Keratinocyte (primary cell): ENCODE results near the gene QRICH1. TPM values are rescaled to one million over a fixed set of nuclear protein-coding genes. Genes with fewer than 3 reads are reported as not detected.

Experiments used
- DNase-seq: peaks from one replicate; pipeline ENCODE4 v3.0.0-alpha.2; 2011; ENCODE audit warnings: low read depth, missing footprints, low spot score
- FAIRE-seq: peaks from 2 replicates; lab custom pipeline; 2011; peaks lifted over from hg19 to GRCh38; lab: Jason Lieb, UNC
- H2AFZ ChIP-seq: 2 replicates; pipeline ENCODE4 v1.6.0; 2012; ENCODE audit warnings: low read length, control low read depth, inconsistent platforms; ENCODE audit not compliant: control insufficient read depth
- H3K27ac ChIP-seq: 2 replicates; pipeline ENCODE4 v1.5.1; 2011; ENCODE audit warnings: low read length; ENCODE audit not compliant: control insufficient read depth, insufficient read depth
- H3K27me3 ChIP-seq: 3 replicates; pipeline ENCODE4 v1.6.0; 2011; ENCODE audit warnings: low read length; ENCODE audit not compliant: control insufficient read depth, insufficient read depth; ENCODE audit errors: extremely low read depth
- H3K36me3 ChIP-seq, 2 experiments: 2 replicates in 1 of 2; 3 replicates in 1 of 2; pipeline ENCODE4 v1.5.1; 2011; ENCODE audit warnings: low read length in 2 of 2, mild to moderate bottlenecking in 1 of 2; ENCODE audit not compliant: control insufficient read depth in 2 of 2, insufficient read depth in 2 of 2; ENCODE audit errors: extremely low read depth in 1 of 2
- H3K4me1 ChIP-seq: 3 replicates; pipeline ENCODE4 v1.5.1; 2011; ENCODE audit warnings: low read length; ENCODE audit not compliant: control insufficient read depth, insufficient read depth; ENCODE audit errors: extremely low read depth
- H3K4me2 ChIP-seq: 3 replicates; pipeline ENCODE4 v1.6.0; 2011; ENCODE audit warnings: low read depth, low read length; ENCODE audit not compliant: control insufficient read depth, insufficient read depth; ENCODE audit errors: extremely low read depth
- H3K4me3 ChIP-seq, 3 experiments: fragments of 200-600 bp in 1 of 3; sonication (generic) in 1 of 3; 2 replicates in 2 of 3; 3 replicates in 1 of 3; pipeline ENCODE4 v1.5.1; 2011 to 2016; ENCODE audit warnings: low read length in 3 of 3, mild to moderate bottlenecking in 3 of 3, control low read depth in 2 of 3, inconsistent platforms in 1 of 3, low read depth in 1 of 3, mixed read lengths in 1 of 3, mixed run types in 1 of 3, moderate library complexity in 1 of 3; ENCODE audit not compliant: control insufficient read depth in 2 of 3, insufficient read depth in 2 of 3; ENCODE audit errors: extremely low read depth in 1 of 3
- H3K79me2 ChIP-seq: 2 replicates; pipeline ENCODE4 v1.6.0; 2012; ENCODE audit warnings: low read length; ENCODE audit not compliant: control insufficient read depth, insufficient read depth
- H3K9ac ChIP-seq: 3 replicates; pipeline ENCODE4 v1.6.0; 2011; ENCODE audit warnings: low read length; ENCODE audit not compliant: control insufficient read depth, insufficient read depth; ENCODE audit errors: extremely low read depth
- H3K9me1 ChIP-seq: 3 replicates; pipeline ENCODE4 v1.6.0; 2011; ENCODE audit warnings: low read length; ENCODE audit not compliant: control insufficient read depth, insufficient read depth; ENCODE audit errors: extremely low read depth
- H3K9me3 ChIP-seq: 2 replicates; pipeline ENCODE4 v1.5.1; 2012; ENCODE audit warnings: low read depth, low read length; ENCODE audit not compliant: control insufficient read depth
- H4K20me1 ChIP-seq: 3 replicates; pipeline ENCODE4 v1.6.0; 2011; ENCODE audit warnings: low read length; ENCODE audit not compliant: control insufficient read depth, insufficient read depth; ENCODE audit errors: extremely low read depth
- CTCF ChIP-seq, 3 experiments: IDR thresholded peaks in 1 of 3; conservative IDR thresholded peaks in 1 of 3; optimal IDR thresholded peaks in 1 of 3; 2 replicates in 2 of 3; 3 replicates in 1 of 3; pipeline versions ENCODE3 to v1.5.1; 2011; ENCODE audit warnings: low read length in 3 of 3, mild to moderate bottlenecking in 3 of 3, moderate library complexity in 2 of 3, control low read depth in 1 of 3, inconsistent platforms in 1 of 3; ENCODE audit not compliant: insufficient read depth in 2 of 3; ENCODE audit errors: extremely low read depth in 1 of 3
- EZH2 ChIP-seq: IDR thresholded peaks from one replicate; pipeline ENCODE4 v1.6.1; 2012; ENCODE audit warnings: inconsistent platforms, mild to moderate bottlenecking, low read length, moderate library complexity
- dilution Hi-C: fragments of 300-500 bp; cut with MboI; formaldehyde crosslinking; loops from one replicate; pipeline ENCODE4 v1.7.0; 2020; ENCODE audit warnings: low sequenced_read_pairs; ENCODE audit not compliant: extremely low pct_ligation_motif_present
- polyA plus RNA-seq, 5 experiments: library from polyadenylated mRNA; depleted of rRNA in 3 of 5; stranded (reverse) in 3 of 5; stranded (forward) in 1 of 5; unstranded in 1 of 5; fragments of >200 nt; gene quantifications; 1 replicate in 1 of 5; 2 replicates in 3 of 5; 3 replicates in 1 of 5; pipeline versions ENCODE4 v1.2.1 to v1.2.3, GENCODE V29; 2011 to 2012; ENCODE audit warnings: missing spikeins in 2 of 5, low read depth in 1 of 5, low replicate concordance in 1 of 5

Gene QRICH1
- polyA plus RNA-seq, 1 donor (not counting 4 experiments of a cell fraction or from before 2014, with no cell fraction given), result 60.4 TPM

- H3K4me3 ChIP-seq, result no peak overlapping the region
- peaks cover 29% of the 10 kb centered on the region for H3K4me1 ChIP-seq
- no peaks in the 10 kb centered on the region for H3K27me3 ChIP-seq
- no peak overlapping the region for H3K9ac ChIP-seq
- H3K79me2 ChIP-seq, result peaks cover 62% of the 10 kb centered on the region
- H3K36me3 ChIP-seq, result peaks cover 30 to 56% of the 10 kb centered on the region in 2 experiments
- no peak overlapping the region for H2AFZ ChIP-seq
- H4K20me1 ChIP-seq, result peaks cover 4% of the 10 kb centered on the region
- FAIRE-seq, result no peak
- no peak overlapping the region for H3K4me2 ChIP-seq
- DNase-seq, result no peak
- H3K9me1 ChIP-seq, result peaks cover 3% of the 10 kb centered on the region
- H3K27ac ChIP-seq, result no peak overlapping the region
- dilution Hi-C loops, result no loop called here
- no peaks in the 10 kb centered on the region for H3K9me3 ChIP-seq
- TF ChIP-seq EZH2, result no peak
- no peak for TF ChIP-seq CTCF (optimal IDR thresholded peaks at IDR 0.05 in 1 of 3, IDR thresholded peaks at IDR 0.05 in 1 of 3, conservative IDR thresholded peaks at IDR 0.05 in 1 of 3; ENCODE audit: extremely low read depth in 1 of 3, insufficient read depth in 2 of 3, low read length in 3 of 3)
Measured at GRCh38 chr3:49026536-49026935, 67.3 kb downstream of the QRICH1 start.

GRCh38 chr3:49025793-49026520 is 67.9 kb downstream of the QRICH1 start:
- Histone ChIP-seq H3K27ac (no peak overlapping the region), H3K36me3 (peaks cover 29 to 56% of the 10 kb centered on the region in 2 experiments)
- dilution Hi-C loops, result no loop called here

More at GRCh38 chr3:49025793-49026520, 67.9 kb downstream of the QRICH1 start:
- no peak overlapping the region for H3K4me2 ChIP-seq
- H3K9me1 ChIP-seq, result peaks cover 3% of the 10 kb centered on the region
- H2AFZ ChIP-seq, result no peak overlapping the region
- H3K9ac ChIP-seq, result no peak overlapping the region
- no peaks in the 10 kb centered on the region for H3K27me3 ChIP-seq
- peaks cover 29% of the 10 kb centered on the region for H3K4me1 ChIP-seq
- DNase-seq (no peak), FAIRE-seq (no peak)
- H3K9me3 ChIP-seq, result no peaks in the 10 kb centered on the region
- TF ChIP-seq CTCF (optimal IDR thresholded peaks at IDR 0.05 in 1 of 3, IDR thresholded peaks at IDR 0.05 in 1 of 3, conservative IDR thresholded peaks at IDR 0.05 in 1 of 3; ENCODE audit: extremely low read depth in 1 of 3, insufficient read depth in 2 of 3, low read length in 3 of 3) (no peak), EZH2 (no peak)
- peaks cover 4% of the 10 kb centered on the region for H4K20me1 ChIP-seq
- H3K79me2 ChIP-seq, result peaks cover 66% of the 10 kb centered on the region
- H3K4me3 ChIP-seq, result no peak overlapping the region
